Measurements from ENCODE around the gene RAP1GAP2.

RAP1GAP2 gene

DNA sequence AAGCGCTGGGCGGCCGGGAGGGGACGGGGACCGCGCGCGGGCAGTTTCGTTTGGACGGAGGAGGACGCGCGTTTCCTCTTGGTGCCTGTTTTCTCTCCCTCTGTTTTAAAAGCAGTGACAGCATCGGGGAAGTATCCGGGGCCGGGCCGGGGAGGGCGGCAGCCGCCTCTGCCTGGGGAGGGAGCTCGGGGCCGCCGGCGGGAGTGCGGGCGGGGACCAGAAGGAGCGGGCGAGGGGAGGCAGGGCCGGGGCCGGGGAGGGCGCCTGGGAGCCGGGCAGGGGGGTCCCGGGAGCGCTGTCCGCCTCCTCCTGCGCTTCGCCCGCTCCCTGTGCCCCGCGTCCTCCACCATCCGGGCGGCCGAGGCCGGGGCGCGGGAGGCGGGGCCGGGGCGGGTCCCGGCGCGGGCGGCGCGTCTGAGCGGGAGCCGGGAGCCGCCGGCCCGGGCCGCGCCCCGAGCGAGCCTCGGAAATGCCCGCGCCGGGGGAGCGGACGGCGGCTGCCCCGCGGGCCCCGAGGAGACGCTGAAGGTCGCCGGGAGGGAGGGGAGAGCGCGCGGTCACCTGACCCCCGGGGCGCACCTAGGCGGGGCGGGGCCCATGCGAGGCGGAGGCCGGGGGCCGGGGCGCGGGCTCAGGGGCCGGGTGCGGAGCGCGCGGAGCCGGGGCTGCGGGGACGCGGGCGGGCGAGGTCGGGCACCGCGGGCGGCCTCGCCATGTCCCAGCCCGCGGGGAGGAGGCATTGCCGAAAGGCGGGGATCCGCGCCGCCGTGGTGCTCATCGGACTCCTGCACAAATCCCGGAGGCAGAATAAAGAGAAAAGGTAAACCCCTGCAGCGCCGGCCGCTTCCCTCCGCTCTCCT is 57.3 kb downstream of the RAP1GAP2 start:
- peak; percentile 43 for DNase-seq (ENCODE audit: low spot score)

DNA sequence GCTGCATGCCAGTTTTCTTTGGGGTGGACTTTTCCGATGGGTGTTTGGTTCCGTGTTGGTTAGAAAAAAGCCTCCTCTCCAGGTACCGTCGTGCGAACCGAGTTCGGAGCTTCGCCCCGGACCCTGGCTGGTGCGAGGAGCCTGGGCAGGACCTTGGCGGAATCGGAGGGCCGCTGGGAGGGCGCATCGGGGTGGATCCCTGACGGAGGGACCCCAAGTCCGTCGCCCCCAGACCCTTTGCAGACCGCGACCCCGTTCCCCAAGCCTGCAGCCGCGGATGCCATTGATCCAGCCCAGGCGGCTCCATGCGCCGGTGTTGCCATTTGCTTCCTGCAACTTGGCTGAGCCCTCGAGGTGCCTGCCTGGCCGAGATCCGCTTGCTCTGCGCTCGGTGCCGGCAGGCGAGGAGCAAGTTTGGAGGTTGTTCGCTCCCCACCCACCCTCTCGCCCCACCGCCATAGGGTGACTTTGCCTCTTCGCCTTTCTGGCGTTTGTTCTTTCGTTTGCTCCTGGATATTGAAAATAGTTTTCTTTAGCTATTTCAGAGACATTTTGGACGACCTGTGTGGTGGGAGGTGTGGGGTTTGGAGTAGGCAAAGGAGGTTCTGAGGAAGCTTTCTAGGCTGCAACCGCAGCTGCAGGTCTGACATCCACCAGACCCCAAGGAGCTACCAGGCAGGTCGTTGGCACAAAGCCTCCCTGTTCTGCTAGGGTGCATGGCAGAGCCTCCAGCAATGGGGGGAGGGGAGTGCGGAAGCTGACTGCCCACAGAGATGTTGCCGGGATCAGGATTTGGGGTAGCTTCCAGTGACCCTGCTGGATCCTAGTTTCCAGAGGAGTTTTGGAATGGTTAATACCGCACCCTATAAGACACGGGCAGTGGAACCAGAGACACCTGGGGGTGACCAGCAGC is 58.2 kb downstream of the RAP1GAP2 start:
- DNase-seq (ENCODE audit: low spot score), result no peak

DNA sequence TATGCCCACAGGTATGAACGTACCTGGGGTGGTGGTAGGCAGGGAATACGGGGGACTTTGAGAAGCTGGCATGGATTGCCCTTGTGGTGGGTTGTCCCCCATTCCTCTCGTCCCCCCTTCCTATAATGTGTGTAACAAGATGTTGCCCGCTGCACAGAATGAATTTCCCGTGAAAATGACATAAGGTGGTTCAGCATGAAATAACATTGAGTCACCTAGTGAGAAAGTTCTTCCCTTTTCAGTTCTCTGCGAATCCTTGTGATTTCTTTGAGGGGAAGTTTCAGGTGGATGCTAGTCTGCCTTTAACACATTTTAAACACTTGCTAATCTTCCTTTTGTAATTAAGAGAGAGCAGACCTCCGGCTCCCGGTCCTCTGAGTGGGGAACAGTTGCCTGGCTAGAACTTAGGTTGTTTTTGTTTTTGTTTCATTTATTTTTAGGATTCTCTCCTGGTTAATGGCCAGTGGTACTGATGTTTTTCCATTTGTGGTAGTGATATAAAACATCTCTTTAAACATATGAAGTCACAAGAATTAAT is 58.9 kb downstream of the RAP1GAP2 start:
- no peak for DNase-seq (ENCODE audit: low spot score)

DNA sequence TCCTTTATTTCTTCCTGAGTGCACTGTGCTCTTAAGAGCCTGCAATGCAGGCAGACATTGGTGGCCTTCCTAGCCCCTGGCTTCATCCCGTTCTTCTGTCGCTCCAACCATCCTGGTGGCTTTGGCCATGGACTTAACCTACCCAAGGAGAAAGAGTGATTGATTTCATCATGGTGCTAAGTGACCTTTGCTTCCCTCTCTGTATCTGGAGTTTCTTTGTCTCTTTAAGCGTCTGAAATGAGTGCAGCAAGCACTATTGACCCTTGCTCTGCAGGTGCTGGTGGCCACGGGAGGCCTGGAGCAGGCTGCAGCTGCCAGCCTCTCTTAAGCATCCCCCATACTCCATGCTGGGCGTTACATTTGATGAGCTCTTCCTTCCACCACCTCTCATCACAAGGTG is 60.5 kb downstream of the RAP1GAP2 start:
- no peak for DNase-seq (ENCODE audit: low spot score)

DNA sequence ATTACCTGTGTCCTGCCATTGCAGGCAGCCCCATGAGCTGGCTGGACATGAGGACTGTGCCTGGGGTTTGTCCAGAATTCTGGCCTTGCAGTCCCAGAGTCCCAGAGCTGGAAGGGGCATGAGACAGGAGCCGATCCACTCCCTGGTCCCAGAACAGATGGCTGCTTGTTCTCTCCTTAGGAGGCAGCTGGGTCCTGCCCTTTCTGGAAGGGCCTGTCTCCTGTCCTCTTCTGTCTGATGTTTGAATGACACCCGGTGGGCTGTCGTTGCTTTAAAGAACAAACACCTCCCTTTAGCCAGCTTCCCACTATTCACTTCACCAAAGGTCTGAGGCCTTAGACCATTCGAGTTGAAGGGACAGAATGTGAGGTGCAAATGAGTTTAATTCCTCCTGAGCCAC is 63.8 kb downstream of the RAP1GAP2 start:
- no peak for DNase-seq (ENCODE audit: low spot score)

DNA sequence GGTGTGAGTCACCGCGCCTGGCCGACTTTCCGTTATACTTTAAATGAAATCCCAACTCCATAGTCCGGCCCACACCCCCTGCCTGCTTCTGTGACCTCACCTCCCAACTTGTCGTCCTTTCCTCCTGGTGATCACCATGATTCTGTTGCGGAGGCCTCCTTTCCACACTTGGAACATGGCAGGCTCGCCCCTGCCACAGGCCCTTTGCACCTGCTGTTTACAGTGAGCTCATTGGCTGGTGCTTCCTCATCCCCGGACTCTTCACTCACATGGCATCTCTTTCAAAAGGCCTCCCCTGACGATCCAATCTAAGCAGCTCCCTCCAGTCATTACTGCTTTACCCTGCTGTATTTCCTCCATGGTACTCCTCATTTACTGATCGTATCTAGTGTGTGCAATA is 64.6 kb downstream of the RAP1GAP2 start:
- no peak for DNase-seq (ENCODE audit: low spot score)

DNA sequence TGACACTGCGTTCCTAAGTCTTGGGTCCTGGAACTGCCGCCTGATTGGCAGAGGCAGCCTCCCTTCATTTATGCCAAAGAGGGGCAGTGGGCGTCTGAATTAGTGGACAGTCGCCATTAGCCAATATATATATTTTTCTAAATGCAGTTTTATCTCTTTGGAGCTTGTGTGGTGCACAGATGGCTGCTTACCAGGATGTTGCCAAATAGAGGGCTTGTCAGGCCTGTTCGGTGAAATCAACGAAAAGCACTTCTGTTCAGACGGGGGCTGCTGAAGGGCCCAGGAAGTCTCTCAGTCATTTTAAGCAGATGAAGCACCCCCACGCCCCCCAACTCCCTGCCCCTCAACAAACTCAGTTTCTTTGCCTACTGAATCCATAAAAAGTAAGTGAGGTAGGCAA is 66.0 kb downstream of the RAP1GAP2 start:
- DNase-seq (ENCODE audit: low spot score), result no peak

DNA sequence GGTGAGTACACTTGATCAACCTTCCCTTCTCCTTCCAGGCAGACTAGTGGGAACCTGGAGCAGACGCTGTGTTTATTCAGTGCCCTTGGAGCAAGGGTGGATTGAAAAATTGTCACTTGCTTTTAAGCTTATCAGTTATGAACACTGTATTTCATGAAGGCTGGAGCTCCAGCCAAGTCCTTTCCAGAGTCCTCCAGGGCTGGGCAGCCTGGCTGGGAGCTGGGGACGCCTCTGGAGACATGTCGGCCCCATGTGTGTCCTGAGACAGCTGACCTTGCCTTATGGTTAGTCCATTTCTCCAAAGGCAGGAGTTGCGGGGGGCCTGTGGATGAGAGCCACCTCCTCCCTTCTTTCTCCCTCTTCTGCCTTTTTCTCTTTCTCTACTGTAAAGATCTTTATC is 67.0 kb downstream of the RAP1GAP2 start:
- DNase-seq (ENCODE audit: low spot score), result no peak

DNA sequence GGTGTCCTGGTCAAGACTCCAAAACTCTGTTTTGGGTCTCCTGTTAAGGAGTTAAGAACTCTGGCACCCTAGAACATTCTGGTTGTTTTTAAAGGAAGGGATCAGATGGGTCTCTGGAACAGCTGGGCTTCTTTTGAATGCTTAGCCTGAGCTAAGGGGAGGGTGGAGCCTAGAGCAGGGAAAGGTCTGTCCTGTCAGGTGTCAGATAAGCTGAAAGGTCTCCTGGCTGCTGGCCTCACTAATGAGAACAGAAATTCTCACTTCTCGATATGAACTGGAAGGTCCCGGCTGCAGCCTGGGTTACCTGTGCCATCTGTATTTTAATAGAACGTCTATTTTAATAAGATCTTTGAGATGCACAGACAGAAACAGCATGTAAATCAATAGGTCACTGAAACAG is 69.0 kb downstream of the RAP1GAP2 start:
- no peak for DNase-seq (ENCODE audit: low spot score)

DNA sequence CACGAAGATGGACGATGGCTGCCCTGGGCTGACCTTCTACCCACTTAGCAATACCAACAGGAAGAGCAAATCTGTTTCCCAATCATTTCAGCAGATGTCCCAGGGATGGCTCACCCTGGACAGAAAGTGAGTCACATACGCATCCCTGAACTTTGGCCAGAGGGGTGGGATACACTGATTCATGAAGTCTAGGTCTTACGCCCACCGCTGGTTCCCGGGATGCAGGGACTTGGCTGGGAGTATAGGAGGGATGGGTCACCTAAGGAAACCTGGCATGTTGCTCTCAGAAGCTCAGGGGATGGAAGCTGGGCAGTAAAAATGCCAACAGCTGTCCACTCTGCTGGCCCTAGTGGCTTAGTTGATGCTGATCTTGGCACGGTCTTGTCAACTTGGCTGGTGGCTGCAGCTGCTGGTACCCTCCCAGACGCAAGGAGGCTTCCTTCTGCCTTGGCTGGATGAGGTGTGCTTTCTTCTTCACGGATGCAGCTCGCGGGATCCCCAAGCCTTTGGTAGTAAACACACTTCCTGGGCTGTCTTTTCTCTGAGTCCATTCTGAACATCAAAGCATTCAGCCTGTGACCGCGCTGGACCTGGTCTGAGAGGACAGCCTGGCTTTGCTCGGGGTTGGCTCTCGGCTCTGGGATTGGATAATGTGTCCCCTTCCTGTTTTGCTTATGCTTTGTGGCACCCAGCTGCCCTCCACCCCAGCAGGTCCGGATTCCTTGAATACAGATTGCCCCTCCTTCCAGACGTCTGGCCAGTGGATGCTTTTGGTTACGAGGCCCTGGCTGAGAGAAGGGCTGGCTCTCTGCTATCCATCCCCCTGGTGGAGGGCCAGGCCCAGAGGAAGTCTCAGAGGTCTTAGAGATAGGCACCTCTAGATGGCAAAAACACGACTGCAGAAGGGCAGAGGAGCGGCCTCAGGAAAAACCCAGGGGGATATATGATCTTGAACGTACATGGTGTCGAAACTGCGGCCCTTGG is 71.5 kb downstream of the RAP1GAP2 start:
- DNase-seq (ENCODE audit: low spot score), result no peak

DNA sequence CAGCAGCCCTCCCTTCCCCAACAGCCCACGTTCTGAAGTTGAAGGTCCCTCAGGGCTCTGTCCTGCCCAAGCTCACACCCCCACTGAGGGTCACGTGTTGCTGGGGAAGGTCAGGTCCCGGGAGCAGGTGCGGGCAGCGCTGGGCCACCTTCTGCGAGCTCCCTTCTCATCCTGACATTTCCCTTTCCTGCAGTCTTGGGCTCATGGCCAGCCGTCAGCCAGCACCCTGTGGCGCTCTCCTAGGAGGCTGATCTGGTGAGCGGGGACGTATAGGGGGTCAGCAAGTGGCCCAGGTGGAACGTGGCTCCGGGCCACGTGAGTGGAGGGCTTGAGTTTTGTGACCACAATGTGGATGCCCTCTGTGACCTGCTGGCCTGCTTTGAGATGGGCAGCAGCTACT is 73.4 kb downstream of the RAP1GAP2 start:
- no peak for DNase-seq (ENCODE audit: low spot score)

DNA sequence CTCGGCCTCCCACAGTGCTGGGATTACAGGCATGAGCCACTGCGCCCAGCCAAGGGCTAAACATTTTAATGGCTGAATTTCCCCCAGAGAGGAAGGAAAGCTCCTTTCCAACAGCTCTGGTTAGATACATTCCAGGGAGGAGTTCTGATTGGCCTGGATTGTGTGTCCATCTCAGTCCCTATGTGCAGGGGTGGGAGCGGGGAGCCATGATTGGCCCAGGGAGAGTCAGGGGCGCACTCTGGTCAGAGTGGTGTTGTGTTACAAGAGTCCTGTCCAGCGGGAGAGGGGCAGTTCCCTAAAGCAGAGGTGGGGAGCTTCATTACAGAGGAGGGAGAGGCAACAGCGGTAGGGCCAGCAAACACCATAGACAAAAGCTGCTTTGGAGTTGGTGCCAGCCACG is 75.0 kb downstream of the RAP1GAP2 start:
- DNase-seq (ENCODE audit: low spot score), result no peak

DNA sequence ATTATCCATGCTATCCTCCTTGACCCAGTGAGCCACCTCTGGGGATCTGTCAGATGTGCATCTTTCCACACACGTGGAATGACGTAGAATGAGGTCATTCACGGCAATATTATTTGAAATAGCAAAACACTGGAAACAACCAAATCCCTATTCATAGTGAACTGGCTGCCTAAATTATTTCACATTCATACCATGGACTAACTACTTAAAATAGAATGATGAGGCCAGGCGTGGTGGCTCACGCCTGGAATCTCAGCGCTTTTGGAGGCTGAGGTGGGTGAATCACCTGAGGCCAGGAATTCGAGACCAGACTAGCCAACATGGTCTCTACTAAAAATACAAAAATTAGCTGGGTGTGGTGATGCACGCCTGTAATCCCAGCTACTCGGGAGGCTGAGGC is 75.5 kb downstream of the RAP1GAP2 start:
- no peak for DNase-seq (ENCODE audit: low spot score)

DNA sequence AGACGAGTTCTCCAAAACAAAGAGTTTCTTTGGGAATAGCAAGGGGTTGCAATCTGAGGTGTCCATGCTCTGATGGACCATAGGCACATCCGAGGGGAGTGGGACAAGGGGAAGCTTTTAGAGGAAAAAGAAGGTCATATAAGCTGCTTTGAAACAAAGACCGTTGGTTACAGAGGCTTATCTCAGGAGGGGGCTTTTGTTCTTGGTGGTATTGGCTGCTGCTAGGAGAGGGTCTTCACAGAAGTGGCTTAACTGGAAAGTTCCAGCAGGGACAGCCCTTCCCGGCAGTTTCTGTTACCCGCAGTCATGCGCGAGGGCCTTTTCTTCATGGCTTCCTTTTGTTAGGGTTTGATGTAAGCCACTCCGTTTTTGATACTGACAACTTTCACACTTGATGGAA is 76.0 kb downstream of the RAP1GAP2 start:
- DNase-seq (ENCODE audit: low spot score), result no peak

DNA sequence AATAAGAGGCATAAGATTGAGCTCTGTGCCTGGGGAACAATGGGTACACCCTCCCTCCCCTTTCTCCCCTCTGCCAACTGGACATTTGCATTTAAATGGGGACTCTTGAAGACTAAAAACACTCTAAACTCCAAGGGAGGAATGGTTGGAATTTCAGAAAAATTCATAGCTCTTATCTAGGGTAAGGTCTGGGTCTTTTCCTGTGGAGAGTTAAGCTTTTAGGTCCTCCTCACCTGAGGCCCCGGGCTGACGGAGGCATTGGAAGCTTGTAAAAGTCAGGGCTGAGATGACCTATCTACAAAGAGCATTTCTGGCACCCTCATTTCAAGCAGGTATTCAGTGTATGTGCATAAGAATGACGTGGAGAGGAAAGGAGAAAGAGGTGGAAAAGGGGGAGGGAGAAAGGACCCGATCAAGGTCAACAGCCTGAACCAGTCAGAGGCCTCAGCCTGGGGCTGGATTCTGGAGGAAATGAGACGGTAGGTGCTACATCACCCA is 78.0 kb downstream of the RAP1GAP2 start:
- DNase-seq (ENCODE audit: low spot score), result no peak

DNA sequence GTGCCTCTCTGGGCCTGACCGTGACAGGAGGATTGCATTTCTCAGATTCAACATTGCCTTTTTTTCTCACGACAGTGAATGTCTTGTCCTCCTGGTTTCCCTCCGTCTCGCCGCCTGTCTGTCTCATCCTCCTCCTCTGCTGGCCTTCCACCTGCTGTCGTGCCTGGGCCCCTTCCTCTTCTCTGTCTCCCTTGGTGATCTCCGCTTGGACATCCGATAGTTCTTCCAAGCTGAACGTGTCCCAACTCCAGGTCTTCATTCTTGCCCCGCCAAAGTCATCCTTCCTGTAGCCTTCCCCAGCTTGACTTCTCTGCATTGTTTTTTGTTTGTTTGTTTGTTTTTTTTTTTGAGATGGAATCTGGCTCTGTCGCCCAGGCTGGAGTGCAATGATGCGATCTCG is 79.4 kb downstream of the RAP1GAP2 start:
- no peak for DNase-seq (ENCODE audit: low spot score)

DNA sequence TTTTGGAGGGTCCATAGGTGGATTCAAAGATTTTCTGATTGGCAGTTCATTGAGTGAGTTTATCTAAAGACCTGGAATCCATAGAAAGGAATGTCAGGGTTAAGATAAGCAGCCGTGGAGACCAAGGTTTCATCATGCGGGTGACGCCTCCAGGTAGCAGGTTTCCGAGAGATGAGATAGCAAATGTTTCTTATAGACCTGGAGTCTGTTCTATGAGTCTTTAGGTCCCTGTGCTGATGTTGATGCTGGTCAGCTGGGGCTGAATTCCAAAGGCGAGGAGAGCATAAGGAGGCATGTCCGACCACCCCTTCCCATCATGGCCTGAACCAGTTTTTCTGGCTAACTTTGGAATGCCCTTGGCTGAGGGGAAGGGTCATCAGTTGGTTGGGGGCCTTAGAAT is 80.2 kb downstream of the RAP1GAP2 start:
- no peak for DNase-seq (ENCODE audit: low spot score)

DNA sequence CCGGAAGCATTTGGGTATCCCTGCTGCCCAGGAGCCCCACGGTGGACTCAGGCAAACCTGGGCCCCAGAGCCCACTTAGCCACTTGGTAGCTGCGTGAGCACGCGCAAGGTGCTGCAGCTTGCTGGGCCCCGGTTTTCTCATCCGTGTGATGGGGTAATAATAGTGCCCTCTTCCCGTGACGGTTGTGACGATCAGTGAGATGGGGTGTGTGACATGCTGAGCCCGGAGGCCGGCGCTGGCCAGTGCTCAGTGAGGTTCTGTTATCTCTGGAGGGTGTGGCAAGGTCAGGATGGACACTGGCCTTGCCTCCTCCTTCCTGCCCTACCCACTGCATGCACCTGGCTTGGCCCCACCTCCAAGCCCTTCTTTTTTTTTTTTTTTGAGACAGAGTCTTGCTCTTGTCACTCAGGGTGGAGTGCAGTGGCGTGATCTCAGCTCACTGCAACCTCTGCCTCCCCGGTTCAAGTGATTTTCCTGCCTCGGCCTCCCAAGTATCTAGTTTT is 82.6 kb downstream of the RAP1GAP2 start:
- DNase-seq (ENCODE audit: low spot score), result no peak

DNA sequence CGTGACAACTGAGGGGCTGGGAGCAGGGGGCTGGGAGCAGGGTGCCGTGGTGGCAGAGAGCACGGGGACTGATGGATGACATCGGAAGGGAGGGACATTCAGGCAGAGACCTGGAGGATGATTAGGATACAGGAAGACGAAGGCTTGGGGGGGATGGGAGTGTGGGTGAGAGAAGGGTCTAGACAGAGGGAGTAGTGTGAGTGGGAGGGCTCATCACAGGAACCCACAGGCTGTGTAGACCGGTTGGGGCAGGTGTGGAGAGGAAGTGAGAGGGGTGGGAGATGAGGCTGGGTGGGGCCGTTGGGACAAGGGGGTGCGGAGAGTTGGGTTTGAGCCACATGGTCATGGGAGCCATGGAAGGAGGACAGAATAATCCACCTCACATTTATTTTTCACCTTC is 83.8 kb downstream of the RAP1GAP2 start:
- no peak for DNase-seq (ENCODE audit: low spot score)

DNA sequence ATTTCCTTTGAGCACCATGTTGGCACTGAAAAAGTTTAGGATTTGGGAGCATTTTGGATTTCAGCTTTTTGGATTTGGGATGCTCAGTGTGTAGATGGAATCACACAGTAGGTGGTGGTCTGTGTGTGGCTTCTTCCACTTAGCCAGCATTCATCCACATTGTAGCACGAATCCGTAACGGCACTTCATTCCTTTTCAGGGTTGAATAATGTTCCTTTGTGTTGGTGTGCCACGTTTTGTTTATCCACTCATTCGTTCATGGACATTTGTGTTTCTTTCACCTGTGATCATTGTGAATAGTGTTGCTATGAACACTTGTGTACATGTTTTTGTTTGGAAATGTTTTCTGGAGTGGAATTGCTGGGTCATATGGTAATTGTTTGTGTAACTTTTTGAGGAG is 85.1 kb downstream of the RAP1GAP2 start:
- DNase-seq (ENCODE audit: low spot score), result no peak

DNA sequence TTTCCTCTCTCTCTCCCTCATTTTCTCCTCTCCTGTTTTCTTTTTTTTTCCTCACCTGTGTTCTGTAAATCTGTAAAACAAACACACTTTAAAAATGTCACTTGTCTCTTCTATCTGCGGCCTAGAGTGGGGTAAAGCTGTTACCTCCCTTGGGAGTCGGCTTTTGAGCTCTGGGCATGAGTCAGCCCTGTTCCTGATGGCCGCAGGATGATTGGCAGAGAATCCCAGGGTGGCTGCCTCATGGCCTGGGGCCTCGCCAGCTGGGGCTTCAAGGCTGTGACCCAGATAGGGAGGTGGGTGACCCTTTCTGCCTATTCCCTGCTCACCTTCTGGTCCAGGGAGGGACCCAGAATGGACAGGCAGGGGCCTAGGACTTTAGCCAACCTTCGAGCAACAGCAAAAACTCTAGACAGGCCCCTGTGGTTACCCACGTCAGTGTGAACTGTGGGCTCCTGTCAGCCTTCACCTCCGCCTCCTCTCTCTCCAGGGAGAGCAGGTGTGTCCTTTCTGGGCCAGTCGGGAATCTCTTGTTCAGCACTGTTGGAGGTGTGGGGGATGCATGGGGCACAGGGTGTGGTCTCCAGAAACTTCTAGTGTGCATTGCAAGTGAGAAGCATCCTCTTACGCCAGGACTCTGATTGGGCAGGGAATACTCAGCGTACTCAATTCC is 87.4 kb downstream of the RAP1GAP2 start:
- peak; percentile 81 for DNase-seq (ENCODE audit: low spot score)
